BE2C (cell line): ENCODE data around the gene IQCE.

Experiments
- DNase-seq: peaks from one replicate; pipeline ENCODE4 v3.0.0-alpha.2; 2020
- H3K27me3 ChIP-seq: fragments of 250-450 bp; sonication (Bioruptor Pico); 2 replicates; pipeline ENCODE4 v1.5.1; 2020; ENCODE audit warnings: mild to moderate bottlenecking
- H3K36me3 ChIP-seq: fragments of 250-450 bp; sonication (Bioruptor Pico); 2 replicates; pipeline ENCODE4 v1.5.1; 2020; ENCODE audit warnings: mild to moderate bottlenecking
- H3K4me1 ChIP-seq: fragments of 250-450 bp; sonication (Bioruptor Pico); 2 replicates; pipeline ENCODE4 v1.5.1; 2020
- H3K4me3 ChIP-seq: 2 replicates; pipeline ENCODE4 v1.5.1; 2011; ENCODE audit warnings: low read depth, low read length
- H3K9me3 ChIP-seq: fragments of 250-450 bp; sonication (Bioruptor Pico); 2 replicates; pipeline ENCODE4 v1.5.1; 2020
- TF ChIP-seq, protein P1 (sequence below): IDR thresholded peaks from 2 replicates; pipeline ENCODE4 v1.5.1; 2012; ENCODE audit warnings: mild to moderate bottlenecking, low read depth, low read length

IQCE gene

DNA sequence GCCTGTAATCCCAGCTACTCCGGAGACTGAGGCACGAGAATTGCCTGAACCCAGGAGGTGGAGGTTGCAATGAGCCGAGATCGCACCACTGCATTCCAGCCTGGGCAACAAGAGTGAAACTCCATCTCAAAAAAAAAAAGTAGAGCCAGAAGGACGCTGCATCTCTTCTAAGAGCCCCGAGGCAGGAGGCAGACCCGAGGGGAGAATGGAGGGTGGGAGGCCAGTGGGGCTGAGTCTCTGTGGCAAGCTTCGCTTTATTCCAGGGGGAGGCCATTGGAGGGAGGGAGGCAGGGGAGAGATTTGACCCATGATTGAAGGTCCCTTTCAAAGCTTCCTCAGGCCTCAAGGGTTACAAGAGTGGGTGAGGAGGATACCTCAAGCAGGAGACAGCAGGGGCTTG lies 91.7 kb downstream of the IQCE start:
- Histone ChIP-seq H3K36me3 (peaks cover 34% of the 10 kb centered on the region), H3K4me3 (no peak overlapping the region), H3K4me1 (peaks cover 3% of the 10 kb centered on the region), H3K9me3 (no peaks in the 10 kb centered on the region), H3K27me3 (no peaks in the 10 kb centered on the region)
- TF ChIP-seq, protein P1, sequence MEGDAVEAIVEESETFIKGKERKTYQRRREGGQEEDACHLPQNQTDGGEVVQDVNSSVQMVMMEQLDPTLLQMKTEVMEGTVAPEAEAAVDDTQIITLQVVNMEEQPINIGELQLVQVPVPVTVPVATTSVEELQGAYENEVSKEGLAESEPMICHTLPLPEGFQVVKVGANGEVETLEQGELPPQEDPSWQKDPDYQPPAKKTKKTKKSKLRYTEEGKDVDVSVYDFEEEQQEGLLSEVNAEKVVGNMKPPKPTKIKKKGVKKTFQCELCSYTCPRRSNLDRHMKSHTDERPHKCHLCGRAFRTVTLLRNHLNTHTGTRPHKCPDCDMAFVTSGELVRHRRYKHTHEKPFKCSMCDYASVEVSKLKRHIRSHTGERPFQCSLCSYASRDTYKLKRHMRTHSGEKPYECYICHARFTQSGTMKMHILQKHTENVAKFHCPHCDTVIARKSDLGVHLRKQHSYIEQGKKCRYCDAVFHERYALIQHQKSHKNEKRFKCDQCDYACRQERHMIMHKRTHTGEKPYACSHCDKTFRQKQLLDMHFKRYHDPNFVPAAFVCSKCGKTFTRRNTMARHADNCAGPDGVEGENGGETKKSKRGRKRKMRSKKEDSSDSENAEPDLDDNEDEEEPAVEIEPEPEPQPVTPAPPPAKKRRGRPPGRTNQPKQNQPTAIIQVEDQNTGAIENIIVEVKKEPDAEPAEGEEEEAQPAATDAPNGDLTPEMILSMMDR: no peak
- DNase-seq: no peak

DNA sequence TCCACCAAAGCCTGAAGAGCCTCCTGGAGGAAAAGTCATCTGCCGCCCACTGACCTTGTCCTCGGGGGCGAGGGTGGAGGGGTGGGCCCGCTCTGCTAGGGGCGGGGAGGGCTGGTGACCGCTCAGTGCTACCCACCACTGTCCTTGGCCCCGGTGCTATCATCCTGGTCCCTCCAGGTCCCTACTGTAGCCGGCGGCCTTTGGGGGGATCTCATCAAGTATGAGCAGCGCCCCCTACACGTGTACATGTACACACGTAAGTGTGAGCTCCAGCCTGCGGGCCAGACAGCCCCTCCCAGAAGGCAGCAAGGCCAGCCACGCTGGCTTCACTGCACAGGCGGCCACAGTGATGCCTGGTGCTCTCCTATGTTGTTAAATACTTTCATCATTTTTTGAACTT lies 92.6 kb downstream of the IQCE start:
- H3K9me3 ChIP-seq: no peaks in the 10 kb centered on the region
- H3K4me1 ChIP-seq: no peaks in the 10 kb centered on the region
- DNase-seq: peak; percentile 57
- TF ChIP-seq, protein P1: no peak; the same call in 1 of the 2 replicates
- H3K36me3 ChIP-seq: peaks cover 39% of the 10 kb centered on the region
- H3K27me3 ChIP-seq: no peaks in the 10 kb centered on the region
- H3K4me3 ChIP-seq: no peak overlapping the region

DNA sequence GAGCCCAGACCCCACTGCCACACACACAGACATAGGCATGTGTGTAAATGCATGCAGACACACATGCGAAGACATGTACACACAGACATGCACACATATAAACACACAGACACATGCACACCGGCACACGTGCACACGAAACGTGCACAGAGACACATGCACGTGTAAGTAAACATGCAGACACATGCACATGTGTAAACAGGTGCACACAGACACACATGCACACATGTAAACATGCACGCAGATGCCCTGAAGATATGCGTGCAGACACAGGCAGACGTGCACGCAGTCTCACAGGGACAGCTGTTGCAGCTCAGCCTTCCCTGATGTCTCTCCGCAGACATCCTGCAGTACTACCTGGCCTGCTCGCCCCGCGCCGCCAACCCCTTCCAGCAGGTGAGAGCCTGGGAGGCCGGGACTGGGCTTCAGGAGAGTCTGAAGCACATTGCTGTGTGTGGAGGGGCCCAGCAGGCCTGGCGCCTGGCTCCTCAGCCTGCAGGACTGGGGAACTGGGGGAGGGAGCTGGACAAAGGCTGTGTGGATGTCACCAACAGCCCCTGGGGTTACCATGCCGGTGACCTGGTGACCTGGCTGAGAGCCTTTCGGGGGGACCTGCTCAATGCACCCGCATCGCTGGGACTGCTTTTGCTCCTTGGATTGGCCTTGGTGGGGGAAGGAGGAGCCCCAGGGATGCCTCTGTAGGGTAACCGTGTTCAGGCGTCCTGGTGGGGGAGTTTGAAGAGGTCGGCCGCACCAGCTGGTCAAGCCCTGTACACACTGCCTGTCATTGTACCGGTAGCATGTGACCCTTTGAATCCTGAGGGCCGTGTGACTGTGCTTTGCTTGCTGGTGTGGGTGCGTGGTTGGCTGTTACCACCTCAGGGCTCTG lies 93.3 kb downstream of the IQCE start:
- H3K9me3 ChIP-seq: no peaks in the 10 kb centered on the region
- TF ChIP-seq, protein P1: no peak
- no peak for DNase-seq
- H3K4me1 ChIP-seq: no peaks in the 10 kb centered on the region
- H3K27me3 ChIP-seq: no peaks in the 10 kb centered on the region
- no peak overlapping the region for H3K4me3 ChIP-seq
- H3K36me3 ChIP-seq: peaks cover 37% of the 10 kb centered on the region

DNA sequence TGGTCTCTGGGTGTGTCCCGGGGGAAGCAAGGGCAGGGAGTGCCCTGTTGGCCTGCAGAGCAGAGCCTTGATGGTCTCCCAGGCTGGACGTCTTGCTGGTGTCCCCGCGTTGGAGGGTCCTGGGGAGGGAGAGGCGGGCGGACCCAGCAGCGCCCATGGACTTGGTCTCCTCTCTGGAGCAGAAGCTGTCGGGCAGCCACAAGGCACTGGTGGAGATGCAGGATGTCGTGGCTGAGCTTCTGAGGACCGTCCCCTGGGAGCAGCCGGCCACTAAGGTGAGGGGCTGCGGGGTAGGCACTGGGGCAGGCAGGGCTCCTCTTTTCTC lies 93.9 kb downstream of the IQCE start:
- TF ChIP-seq, protein P1: no peak

DNA sequence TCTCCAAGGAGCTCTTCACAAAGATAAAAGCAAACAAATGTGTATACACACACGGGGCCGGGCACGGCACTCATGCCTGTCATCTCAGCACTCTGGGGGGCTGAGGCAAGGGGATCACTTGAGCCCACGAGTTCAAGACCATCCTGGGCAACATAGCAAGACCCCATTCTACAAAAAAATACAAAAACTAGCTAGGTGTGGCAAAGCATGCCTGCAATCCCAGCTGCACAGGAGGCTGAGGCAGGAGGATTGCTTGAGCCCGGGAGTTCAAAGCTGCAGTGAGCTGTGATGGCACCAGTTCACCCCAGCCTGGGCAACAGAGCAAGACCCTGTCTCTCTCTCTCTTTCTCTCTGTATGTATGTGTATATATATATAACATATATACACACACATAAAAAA lies 95.3 kb downstream of the IQCE start:
- Histone ChIP-seq H3K4me1 (no peaks in the 10 kb centered on the region), H3K36me3 (peaks cover 31% of the 10 kb centered on the region), H3K27me3 (no peaks in the 10 kb centered on the region), H3K9me3 (no peaks in the 10 kb centered on the region), H3K4me3 (no peak overlapping the region)
- no peak for DNase-seq
- TF ChIP-seq, protein P1: no peak

More for the DNA sequence above, 93.9 kb downstream of the IQCE start:
- no peak for DNase-seq
- Histone ChIP-seq H3K9me3 (no peaks in the 10 kb centered on the region), H3K4me3 (no peak overlapping the region), H3K36me3 (peaks cover 32% of the 10 kb centered on the region), H3K27me3 (no peaks in the 10 kb centered on the region), H3K4me1 (no peaks in the 10 kb centered on the region)

DNA sequence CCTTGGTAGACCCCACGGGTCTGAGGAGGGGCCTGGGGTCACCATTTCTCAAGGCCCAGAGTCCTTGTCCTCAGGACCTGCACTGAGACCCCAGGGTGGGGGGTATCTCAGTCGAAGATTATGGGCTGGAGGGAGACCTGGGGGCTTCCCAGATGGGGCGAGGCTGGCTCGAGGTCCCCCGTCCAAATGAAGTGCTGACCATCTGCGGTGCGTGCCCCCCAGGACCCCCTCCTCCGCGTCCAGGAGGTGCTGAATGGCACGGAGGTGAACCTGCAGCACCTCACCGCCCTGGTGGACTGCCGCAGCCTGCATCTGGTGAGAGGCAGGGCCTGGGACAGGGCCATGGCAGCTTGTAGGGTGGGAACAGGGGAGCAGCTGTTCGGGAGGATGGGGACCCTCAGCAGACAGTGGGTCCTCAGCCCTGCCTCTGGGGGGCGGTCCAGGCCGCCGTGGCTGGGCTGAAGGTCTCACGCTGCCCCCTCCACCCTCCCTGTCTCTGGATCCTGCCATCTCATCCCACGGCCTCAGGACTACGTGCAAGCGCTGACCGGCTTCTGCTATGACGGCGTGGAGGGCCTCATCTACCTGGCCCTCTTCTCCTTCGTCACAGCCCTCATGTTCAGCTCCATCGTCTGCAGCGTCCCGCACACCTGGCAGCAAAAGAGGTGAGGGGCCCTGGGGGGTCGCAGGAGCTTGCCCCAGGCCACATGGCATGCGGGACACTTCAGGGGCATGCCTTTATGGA lies 97.3 kb downstream of the IQCE start:
- H3K36me3 ChIP-seq: peaks cover 25% of the 10 kb centered on the region
- peaks cover 9% of the 10 kb centered on the region; the same call in 1 of the 2 replicates for H3K4me1 ChIP-seq
- no peaks in the 10 kb centered on the region for H3K9me3 ChIP-seq
- DNase-seq: no peak
- H3K27me3 ChIP-seq: no peaks in the 10 kb centered on the region
- TF ChIP-seq, protein P1: no peak
- H3K4me3 ChIP-seq: no peak overlapping the region
